NB4 (cell line): ENCODE data around the gene LYZL2.

ENCODE experiments used
- POLR2A ChIP-seq: IDR thresholded peaks from 2 replicates; pipeline ENCODE4 v1.6.1; 2011; ENCODE audit warnings: mild to moderate bottlenecking; ENCODE audit not compliant: insufficient read length; ENCODE audit errors: extremely low read depth
- TF ChIP-seq, protein P1 (sequence below): IDR thresholded peaks from one replicate; pipeline ENCODE4 v1.5.1; 2012; ENCODE audit warnings: low read depth, low read length
- TF ChIP-seq, protein P2 (sequence below): IDR thresholded peaks from 2 replicates; pipeline ENCODE4 v1.6.1; 2011; ENCODE audit warnings: low read depth, low read length

DNA sequence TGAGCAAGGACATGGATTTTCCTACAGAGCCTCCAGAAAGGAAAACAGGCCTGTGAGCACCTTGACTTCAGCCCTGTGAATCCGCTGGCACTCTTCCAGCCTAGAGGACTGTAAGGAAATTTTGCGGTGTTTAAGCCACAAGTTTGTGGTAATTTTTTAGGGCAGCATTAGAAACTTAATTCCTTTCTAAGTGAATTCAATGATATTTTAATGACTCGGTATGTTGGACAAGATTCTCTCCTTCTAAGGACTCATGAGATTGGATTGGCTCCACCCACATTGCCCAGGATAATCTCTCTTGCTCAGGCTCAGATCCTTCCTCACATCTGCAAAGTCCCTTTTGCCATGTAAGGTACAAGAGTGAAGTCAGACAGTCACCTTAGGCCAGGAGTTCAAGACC is 4.5 kb downstream of the LYZL2 start:
- no peak for TF ChIP-seq POLR2A
- TF ChIP-seq, protein P1, sequence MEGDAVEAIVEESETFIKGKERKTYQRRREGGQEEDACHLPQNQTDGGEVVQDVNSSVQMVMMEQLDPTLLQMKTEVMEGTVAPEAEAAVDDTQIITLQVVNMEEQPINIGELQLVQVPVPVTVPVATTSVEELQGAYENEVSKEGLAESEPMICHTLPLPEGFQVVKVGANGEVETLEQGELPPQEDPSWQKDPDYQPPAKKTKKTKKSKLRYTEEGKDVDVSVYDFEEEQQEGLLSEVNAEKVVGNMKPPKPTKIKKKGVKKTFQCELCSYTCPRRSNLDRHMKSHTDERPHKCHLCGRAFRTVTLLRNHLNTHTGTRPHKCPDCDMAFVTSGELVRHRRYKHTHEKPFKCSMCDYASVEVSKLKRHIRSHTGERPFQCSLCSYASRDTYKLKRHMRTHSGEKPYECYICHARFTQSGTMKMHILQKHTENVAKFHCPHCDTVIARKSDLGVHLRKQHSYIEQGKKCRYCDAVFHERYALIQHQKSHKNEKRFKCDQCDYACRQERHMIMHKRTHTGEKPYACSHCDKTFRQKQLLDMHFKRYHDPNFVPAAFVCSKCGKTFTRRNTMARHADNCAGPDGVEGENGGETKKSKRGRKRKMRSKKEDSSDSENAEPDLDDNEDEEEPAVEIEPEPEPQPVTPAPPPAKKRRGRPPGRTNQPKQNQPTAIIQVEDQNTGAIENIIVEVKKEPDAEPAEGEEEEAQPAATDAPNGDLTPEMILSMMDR = no peak
- TF ChIP-seq, protein P2, sequence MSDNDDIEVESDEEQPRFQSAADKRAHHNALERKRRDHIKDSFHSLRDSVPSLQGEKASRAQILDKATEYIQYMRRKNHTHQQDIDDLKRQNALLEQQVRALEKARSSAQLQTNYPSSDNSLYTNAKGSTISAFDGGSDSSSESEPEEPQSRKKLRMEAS = no peak
